ENCODE results near the gene NPTXR.
A peak's percentile ranks its signal among the peaks of the same experiment; 100 is the strongest.

Gene NPTXR

DNA sequence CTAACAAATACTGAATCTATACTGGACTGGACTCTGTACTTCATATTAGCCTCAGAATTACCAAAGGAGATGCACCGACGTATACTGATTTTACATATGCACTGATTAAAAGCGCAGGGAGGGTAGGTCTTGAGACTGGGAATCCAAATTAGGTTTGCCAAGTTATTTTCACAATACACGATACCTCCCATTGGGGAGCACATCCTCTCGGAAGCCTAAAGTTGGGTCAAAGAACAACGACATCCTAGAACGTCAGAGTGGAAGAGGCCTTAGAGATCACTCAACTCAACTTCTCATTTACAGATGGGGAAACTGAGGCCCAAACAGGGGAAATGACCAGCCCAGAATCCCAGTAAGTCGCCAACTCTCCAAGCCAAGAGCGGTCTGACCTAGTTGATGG, 50.5 kb downstream of the NPTXR start:
- DNase-seq, result no peak

DNA sequence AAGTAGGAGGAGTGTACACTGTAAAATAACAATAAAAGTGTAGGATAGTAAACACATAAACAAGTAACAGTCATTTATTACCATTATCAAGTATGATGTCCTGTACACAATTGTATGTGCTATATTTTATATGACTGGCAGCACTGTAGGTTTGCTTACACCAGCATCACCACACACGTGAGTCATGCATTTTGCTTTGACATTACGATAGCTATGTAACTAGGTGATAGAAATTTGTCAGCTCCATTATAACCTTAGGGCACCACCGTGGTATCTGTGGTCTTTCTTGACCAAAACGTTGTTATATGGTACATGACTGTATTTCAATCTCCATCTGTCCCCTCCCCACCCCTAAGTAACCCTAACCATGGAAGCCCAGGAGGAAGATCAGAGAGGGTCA, 51.0 kb downstream of the NPTXR start:
- DNase-seq, result no peak

GRCh38 chr22:38789606-38790005, 54.2 kb downstream of the NPTXR start:
- no peak for DNase-seq

DNA sequence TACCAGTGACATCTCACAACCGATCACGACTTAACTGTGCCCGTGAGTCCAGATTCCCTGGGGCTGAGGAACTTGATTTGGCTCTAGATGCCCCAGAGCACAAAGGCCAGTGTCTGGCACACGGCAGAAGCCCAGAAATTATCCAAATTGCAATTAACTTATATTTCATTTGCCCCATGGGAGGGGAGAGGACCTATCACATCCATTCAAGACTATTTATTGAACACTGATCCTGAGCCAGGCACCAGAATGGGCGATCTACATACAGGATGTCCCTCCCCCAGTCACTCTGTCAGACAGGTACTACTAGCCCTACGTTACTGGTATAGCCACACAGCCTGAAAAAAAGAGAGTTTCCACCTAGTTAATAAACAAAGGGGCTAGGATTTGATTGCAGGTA, 55.0 kb downstream of the NPTXR start:
- DNase-seq, result no peak

DNA sequence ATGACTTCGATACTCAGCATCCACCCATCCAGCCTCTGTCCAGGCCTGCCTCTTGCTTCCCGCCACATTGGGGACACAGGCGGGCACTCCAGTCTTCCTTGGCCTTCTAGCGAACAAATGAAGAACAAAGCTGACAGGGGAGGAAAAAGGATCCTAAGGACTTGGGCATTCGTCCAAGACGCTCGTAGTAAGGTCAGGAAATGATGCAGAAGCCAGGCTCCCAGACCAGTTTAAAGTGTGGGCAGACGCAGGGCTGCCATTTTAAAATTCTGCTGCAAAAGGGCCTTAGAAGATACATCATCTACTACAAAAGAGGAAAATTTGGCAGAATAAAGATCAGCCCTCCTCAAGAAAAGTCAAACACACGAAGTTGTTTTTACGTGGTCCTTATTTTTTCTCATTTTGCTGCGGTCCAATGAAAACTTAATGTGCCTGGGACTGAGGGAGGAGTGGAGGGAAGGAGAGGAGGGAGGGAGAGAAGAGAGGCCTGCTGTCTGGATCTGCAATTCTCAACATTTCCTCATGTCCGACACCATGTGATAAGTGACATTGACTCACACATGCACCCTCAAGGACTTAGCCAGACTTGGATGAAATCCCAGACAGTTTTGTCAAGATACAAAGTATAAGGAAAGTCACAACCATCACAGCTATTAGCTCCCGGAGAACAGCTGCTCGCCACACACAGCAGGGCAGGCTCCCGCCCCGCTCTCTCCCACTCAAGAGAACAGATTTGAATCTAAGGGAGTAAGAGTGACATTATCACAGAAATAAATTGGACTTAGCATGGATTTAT, 55.6 kb downstream of the NPTXR start:
- DNase-seq, result peak; percentile 44

- DNase-seq, result no peak
These were observed 57.2 kb downstream of the NPTXR start for GRCh38 chr22:38786631-38787030.

GRCh38 chr22:38784856-38785255, 59.0 kb downstream of the NPTXR start:
- DNase-seq, result no peak

DNA sequence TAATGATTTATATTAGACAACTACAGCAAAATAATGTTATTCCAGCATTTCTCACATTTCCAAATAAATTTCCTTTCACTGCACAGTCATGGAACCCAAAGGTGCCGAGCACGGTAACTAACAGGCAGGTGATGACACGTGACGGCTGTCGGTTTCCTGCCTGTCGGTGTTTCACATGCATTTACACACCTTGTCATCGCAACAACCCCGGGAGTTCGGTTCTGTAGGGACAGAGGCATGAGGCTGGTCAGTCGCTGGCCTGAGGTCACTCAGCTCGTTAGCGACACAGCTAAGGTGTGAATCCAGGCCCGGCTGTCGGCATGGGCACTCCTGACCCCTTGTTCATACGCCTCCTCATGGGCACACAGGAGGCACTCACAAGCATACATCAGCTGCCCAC, 59.8 kb downstream of the NPTXR start:
- DNase-seq, result no peak

DNA sequence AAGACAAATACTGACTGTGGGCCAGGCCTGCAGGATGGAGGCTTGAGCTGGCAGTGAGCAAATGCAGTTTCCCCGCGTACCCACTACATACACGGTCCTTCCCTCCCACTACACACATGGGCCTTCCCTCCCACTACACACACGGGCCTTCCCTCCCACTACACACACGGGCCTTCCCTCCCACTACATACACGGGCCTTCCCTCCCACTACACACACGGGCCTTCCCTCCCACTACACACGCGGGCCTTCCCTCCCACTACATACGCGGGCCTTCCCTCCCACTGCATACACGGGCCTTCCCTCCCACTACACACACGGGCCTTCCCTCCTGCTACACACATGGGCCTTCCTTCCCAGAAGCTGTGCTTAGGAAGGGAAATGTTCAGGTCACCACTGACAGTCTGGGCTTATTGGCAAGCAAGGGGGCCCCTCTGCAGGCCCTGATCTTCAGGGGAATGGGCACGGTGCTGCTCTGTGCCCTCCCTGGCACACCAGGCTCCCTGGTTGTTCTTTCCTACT, 60.7 kb downstream of the NPTXR start:
- DNase-seq, result no peak

DNA sequence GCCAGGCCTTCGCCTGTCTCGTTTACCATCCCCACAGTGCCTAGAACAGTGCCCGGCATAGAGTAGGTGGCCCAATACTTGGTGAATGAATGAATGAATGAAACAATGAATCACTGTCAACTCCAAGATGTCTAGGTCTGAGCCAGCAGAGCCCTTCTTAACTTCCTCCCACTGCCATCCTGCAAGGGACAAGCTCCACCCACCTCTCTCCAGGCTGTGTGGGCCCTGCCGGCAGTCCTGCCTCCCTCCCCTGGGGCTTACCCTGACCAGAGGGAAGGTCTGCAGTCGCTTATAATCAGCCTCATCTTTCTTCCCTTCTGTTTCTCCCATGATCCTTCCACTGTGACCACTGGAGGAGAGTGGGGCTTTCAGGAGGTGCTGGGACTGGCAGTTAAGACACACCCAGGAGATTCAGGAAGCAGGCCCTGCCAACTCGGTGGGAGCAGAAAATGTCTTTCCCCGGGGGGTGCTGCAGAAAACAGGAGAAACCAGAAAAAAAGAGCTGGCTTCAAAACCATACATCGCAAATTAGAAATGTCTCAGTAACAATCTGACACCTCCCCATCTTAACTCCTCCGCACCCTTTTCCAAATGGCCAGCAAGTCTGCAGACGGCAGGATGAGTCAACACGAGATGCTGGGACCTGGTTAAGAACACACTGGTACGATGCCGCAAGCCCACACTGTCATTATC, 61.3 kb downstream of the NPTXR start:
- peak; percentile 35 for DNase-seq

DNA sequence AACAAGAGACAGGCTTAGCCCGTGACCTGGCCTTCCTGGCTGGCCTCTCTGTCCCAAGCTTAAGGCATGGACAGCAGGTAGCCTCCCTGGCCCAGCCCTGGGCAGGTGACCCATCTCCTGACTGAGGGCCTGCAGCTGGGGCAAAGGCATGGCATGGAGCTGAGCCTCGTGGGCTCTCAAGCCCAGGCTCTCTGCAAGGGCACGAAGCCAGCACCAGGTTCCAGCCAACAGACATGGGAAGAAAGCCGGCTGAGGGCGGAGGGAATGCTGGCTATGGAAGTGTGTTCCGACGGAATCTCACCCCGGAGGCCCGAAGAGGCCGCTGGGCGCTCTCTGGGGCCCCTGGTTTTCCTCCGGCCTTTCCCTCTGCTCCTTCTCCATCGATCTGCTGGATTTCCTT, 62.8 kb downstream of the NPTXR start:
- no peak for DNase-seq

DNA sequence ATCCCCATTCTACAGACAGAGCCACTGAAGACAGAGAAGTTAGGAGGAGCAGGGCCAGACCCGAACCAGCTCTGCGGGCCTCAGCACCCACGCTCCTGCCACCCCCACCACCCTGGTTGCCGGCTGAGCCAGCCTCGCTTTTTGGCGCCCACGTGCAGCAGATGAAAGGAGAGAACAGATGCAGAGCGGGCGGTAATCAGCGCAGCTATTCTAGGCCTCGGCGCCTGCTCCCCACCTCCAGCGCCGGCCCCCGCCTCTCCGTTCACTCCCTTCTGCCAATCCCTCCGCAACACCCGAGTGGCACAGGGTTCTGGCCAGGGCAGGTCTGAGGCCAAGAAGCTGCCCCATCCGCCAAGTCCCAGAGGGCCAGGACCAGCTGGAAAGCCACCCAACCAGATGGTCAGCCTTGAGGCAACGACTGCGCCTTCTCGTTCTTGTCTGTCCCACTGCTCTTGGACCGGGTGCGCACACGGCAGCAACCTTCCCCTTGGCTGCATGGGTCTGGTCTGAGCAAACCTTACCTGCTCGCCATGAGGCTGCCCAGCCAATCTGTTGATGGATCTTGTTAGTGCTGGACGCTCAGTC, 66.6 kb downstream of the NPTXR start:
- DNase-seq, result no peak

DNA sequence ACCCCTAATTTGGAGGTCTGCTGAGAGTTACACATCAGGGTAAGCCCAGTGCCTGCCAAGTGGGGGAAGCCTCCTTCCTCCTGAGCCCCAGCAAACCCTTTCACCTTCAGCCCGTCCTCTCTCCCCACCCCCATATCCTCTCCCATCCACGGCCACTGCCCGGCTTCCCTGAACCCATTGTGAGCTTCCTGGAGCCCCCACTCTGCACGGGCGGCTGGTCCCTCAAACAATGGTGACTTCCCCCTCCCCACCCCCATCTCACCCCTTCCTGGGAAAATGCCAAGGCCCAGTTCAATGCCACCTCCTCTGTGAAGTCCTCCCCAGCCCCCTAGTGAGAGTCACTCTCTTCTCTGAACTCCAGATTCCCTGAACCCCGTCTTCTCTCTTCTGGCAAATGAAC, 67.7 kb downstream of the NPTXR start:
- no peak for DNase-seq

GRCh38 chr22:38775656-38776055, 68.2 kb downstream of the NPTXR start:
- DNase-seq, result no peak

GRCh38 chr22:38774496-38775166, 69.2 kb downstream of the NPTXR start:
- DNase-seq, result no peak

DNA sequence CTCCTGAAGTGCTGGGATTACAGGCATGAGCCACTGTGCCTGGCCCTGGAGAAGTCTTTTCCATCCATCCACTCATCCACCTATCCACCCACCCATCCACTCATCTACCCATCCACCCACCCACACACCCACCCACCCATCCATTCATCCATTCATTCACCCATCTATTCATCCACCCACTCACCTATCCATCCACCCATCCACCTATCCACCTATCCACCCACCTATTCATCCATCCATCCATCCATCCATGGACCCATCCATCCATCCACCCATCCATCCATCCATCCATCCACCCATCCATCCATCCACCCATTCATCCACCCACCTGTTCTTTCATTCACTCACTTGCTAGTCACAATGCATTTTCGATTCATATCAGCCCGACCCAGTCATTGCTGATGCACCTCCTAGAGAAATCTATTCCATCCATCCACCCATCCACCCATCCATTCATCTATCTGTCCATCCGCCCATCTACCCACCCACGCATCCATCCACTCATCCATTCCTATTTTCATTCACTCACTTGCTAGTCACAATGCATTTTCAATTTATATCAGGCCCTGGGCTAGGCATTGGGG, 70.4 kb downstream of the NPTXR start:
- DNase-seq, result no peak

DNA sequence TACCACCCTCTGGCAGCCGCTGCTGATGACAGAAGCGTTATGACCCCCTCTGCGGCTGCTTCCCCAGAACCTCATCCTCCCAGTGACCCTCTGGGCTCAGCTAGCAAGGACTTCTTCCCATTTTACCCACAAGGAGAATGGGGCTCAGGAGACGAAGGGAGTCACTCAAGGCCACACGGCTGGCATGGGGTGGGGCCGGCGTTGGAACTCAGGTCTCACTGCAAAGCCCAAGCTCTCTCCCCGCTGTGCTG, 71.3 kb downstream of the NPTXR start:
- no peak for DNase-seq

GRCh38 chr22:38770257-38770949, 73.4 kb downstream of the NPTXR start:
- no peak for DNase-seq

Measured in inflammatory macrophage treated with lipopolysaccharide for 4 hours (primary cell).